GM03348 (cell line): ENCODE results near the gene EHF.

ENCODE experiments used
- DNase-seq: peaks from one replicate; pipeline ENCODE4 v3.0.0; 2012; ENCODE audit warnings: low spot score

The EHF gene

GRCh38 chr11:34644669-34645406 is 23.9 kb downstream of the EHF start:
- DNase-seq = no peak

- DNase-seq = no peak
Observed at GRCh38 chr11:34646431-34646830, 25.5 kb downstream of the EHF start.

GRCh38 chr11:34647131-34647530 is 26.2 kb downstream of the EHF start:
- DNase-seq = peak; percentile 25

DNA sequence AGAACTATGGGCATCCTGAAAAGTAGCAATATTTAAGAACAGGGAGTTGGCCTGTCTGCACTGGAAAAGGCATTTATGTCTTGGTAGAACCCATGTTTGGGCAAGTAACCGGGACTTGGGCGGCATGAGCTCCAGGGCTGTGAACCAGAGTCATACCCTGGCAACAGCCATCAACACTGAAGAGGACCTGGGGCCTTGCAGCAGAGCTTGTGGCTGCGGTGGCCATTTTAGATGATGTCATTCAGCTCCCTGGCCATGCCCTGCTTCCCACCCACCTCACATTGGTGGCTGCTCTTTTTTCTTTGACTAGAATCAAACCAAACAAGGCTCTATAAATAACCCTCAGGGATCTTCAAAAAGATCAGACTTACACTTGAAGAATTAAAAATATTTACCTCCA is 26.6 kb downstream of the EHF start:
- no peak for DNase-seq

DNA sequence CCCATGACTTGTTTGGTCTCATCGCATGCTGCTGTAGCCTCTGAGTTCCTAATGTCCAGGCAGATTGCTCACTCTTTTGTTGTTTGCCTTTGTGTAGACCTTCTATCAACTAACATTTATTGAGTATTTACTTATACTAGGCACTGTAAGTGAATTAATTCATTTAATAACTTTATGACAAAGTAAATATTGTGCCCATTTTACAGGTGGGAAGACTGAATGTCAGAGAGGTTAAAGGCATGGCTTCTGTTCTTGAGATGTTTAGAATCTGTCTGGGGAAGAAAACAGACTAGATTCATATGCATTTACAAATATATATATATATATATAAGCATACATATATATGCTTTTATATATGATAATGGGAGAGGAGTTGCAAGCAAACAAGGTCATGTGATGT is 27.1 kb downstream of the EHF start:
- no peak for DNase-seq

DNA sequence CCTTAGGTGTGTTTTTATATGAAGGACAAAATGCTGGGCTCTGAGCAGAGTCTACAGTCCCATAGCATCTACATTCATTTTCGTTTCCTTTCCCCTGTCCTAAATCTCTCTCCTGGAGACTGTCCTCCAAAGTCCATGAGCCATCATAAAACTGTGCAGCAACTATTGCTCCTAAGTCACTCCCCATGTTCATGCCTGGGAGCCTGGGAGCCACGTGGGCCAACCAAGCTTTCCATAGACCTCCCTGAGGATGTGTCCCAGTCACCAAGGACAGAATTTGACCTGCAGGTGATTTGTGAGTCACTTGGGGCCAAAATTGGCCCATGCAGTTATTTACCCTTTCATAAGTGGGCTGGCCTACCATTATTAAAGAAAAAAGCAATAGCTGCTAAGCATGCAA is 28.7 kb downstream of the EHF start:
- DNase-seq = no peak

- no peak for DNase-seq
Observed at GRCh38 chr11:34650528-34650927, 29.6 kb downstream of the EHF start.

GRCh38 chr11:34651551-34651950 is 30.7 kb downstream of the EHF start:
- DNase-seq = no peak

DNA sequence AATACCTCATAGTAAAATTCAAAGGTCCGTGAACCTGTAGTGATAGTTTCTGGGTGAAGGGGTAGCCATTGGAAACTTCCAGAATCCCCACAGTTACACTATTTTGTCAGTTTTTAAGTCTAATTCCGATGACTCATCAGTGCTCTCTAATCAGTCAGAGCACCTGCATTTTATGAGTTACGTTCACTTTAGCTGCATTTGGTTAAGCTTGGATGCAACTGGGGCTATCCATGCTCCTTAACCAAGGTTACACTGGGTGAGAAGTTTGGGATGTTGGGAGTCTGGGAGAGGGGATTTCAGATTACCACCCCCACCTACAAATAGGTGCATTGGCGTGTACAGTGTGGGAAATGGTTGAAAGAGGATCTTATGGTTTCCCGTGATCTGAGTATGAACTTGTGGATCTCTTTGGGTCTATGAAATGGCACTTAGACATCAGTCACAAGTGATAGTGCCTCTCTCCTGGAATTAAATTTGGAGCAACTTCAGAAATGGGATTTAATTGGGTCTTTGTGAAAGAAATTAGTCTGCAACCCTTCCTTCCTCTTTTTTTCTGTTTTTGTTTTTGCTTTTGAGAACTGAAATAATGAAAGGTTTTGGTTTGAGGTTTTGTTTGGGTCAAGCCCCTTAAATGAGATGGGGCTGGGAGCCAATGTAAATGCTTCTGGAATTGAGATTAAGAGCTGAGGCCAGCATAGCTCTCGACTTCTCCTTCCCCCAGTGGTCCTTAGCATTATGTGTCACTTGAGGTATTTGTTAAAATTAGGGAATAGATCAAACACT is 31.5 kb downstream of the EHF start:
- DNase-seq = no peak

DNA sequence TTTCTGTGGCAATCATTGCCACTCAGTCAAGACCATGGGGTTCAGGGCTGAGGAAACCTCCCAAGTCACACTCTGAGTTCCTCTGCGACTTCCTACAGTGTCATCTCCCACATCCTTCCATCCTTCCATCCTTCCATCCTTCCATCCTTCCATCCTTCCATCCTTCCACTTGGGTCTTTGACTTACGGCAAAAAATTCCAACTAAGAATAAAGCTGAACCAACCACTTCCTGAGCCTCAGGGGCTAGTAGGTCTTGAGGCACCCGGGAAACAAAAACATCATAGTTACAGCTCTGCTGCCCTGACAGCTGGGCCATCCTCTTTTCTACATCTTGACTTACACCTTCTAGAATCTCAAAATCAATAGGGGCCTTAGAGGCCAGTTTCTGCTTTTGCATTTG is 32.1 kb downstream of the EHF start:
- DNase-seq = no peak

DNA sequence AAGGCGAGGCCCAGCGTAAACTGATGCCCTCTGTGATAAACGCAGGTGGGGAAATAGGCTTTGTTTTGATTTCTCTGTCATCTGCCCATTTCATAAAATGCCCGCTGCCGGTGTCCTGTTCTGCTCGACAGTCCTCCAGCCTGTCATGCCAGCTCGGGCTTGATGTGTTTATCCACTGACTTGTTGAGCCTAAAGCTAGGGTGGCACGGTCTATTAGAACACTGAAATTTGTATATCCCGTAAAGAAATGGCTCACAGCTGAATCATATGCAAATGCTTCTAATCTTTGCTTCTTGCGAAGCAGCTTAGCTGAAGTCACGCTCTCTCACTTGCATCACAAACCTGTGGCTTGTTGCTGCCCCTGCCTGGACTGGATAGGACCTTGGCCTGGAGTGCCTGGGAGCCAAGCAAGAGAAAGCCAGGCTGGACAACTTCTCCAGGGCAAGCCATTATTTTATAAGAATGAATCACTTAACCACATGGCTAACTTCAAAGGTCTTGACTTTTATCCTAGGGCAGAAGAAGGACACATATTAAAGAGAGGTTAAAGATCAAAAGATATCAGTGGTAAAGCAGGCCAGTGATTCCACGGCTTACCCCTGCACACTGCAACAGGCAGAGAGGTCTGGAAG is 33.1 kb downstream of the EHF start:
- DNase-seq = peak; percentile 74

GRCh38 chr11:34654483-34655334 is 33.8 kb downstream of the EHF start:
- peak; percentile 30 for DNase-seq

DNA sequence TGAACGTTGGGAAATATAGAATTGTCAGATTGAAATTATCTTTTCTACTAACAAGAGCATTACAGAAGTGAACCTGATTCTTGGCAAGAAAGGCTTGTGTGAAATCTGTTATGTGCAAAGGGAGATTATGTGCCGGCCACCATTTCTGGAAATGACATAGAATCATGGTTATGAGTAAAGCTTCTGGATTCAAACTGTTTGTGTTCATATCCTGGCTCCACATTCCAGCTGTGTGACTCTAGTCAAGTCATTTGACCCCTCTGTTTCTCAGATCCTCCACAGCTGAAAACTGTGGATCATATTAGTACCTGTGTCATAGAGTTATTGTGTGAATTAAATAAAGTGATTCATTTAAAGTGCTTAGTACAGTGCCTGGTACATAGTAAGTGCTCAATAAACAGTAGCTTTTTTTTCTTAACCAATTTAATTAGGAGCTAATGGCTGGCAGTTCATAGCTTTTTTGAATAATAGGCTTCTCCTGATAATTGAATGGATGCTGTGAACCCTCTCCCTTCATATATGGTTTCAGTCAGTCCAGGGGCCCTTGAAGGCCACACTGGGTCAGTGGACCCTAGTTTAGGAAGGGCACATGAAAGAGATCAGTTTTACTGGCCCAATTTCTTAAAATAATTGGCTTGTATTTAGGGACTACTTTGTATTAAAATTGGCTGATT is 34.6 kb downstream of the EHF start:
- no peak for DNase-seq

- no peak for DNase-seq
Observed at GRCh38 chr11:34656062-34656720, 35.3 kb downstream of the EHF start.

- no peak for DNase-seq
Observed at GRCh38 chr11:34658071-34659015, 37.5 kb downstream of the EHF start.

- DNase-seq = no peak
Observed at GRCh38 chr11:34659096-34659733, 38.3 kb downstream of the EHF start.

GRCh38 chr11:34665077-34665835 is 44.4 kb downstream of the EHF start:
- DNase-seq = no peak

DNA sequence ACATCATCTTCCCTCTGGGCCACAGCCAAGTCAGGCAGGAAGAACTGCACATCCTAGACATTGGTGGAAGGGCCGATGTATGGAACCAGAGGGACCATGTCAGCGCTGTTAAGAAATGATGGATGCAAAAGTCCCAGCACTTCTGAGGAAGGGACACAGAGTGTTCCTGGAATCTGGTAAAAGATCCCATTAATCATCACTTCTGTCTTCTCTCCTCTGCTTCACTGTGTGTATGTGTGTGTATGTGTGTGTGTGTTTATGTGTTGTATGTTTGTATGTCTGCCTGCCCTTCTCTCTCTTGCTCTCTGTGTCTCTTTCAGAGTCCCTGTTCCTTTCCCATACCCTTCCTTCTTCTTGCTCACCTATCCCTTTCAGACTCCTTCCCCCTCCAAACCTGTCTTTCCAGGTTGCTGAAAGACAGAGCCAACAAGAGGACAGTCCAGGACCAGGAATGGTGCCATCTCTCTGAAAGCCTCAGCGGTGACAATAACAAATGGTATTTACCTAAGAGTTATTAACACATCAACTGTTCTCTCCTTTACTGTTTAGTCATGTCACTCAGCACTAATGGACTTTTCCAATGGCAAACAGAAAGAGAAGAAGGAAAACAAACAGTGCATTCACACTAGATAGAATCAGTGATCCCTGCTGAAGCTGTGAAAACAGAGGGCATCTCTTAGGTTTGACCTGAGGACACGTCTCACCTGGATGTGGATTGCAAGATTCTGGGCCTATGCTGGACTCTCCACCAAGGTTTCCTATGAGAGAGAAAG is 47.1 kb downstream of the EHF start:
- DNase-seq = no peak
